ENCODE measurements around the gene ADGRG3.
"Not testable (repeated sequence)": the region's sequence is repeated elsewhere in the genome, so short reads cannot be mapped to it uniquely, and the experiment has no call there.

Gene ADGRG3

DNA sequence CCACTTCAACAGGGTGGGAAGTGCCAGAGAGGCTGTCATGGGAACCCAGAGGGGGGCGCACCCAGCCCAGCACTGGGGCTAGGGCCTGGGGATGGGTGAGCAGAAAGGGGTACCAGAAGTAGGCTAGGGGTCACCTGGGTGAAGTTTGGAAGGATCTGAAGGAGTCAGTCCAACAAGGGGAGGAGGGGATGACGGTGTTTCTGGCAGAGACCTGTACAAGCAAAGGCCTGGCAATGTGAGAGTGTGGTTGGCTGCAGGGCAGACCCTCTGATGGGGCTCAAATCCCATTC lies 54.0 kb downstream of the ADGRG3 start:
- DNase-seq, result no peak

DNA sequence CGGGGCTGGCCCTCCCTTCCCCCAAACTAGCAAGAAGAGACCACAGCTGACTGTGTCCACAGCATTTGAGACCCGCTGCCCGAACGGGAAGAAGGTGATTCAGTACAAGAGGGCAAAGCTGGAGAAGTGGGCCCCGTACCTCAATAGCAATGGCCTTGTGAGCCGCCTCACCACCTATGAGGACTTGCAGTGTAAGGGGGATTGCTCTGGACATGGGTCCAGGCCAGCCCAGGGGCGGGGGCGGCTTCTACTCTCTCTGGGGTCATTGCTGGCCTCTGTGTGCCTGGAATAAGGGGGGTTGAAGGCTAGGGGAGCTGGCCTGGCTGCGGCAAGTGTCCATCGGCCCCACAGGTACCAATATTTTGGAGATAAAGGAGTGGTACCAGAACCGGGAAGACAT lies 54.5 kb downstream of the ADGRG3 start:
- DNase-seq, result no peak

DNA sequence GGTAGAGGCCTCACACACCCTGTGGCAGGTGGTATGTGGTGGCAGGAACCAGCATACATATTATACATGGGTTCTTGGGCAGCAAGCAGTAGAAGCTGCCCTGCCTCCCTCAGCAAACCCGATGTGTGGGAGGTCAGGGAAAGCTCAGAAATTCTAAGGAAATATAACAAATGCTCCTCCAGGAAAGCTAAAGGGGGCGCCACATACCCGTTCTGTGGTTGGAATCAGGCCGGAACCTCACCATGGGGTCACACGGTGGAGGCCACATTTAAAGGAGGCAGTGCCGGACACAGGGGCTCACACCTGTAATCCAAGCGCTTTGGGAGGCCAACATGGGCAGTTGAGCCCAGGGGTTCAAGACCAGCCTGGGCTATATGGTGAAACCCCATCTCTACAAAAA lies 55.1 kb downstream of the ADGRG3 start:
- DNase-seq, result no peak

DNA sequence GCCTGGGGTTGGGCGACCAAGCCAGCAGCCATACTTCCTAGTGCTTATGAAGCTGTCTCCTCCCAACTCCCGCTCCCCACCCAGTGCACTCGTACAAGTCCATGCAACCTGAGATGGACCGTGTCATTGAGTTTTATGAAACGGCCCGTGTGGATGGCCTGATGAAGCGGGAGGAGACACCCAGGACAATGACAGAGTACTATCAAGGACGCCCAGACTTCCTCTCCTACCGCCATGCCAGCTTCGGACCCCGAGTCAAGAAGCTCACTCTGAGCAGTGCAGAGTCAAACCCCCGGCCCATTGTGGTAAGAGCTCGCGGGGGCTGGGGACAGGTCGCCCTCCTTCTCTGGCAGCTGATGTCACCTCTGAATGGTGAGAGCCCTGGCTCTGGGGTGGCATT lies 56.4 kb downstream of the ADGRG3 start:
- DNase-seq, result no peak

DNA sequence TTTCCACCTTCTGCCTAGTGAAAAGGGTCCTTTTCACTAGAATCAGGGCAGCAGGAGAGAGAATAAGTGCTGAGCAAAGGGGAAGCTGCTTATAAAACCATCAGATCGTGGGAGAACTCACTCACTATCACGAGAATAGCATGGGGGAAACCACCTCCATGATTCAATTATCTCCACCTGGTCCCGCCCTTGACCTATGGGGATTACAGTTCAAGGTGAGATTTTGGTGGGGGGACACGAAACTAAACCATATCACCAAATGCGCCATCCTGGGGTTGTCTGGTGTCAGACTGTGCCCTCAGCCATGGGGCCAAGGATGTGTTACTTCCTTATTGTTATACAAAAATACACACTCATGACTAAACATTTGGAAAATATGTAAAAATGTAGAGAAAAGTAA lies 57.0 kb downstream of the ADGRG3 start:
- no peak for DNase-seq

DNA sequence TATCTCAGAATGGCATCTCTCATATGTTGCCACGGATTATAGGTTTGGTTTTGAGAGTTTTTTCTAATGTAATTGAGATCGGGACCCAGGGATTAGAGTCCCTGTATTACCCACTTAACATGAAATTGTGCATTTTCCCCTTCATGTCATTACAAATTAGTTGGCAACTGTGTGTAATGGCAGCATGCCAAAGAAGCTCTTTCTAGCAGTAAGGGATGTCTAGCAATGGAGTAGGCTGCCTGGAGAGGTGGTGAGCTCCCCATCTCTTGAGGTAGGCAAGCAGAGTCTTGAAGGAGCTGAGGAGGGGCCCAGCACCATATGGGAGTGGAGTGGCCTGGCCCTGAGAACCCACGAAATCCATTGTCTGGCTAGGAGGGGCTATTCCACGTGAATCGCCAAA lies 57.4 kb downstream of the ADGRG3 start:
- DNase-seq, result no peak

DNA sequence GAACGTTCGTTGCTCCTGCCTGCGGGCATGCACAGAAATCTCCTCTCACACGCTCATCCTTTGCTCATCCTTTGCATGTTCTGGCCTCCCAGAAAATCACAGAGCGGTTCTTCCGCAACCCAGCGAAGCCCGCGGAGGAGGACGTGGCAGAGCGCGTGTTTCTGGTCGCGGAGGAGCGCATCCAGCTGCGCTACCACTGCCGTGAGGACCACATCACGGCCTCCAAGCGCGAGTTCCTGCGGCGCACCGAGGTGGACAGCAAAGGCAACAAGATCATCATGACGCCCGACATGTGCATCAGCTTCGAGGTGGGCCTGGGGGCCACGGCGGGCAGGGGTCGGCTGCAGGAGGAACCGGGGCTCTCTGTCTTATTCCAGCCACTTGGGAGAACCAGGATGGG lies 57.9 kb downstream of the ADGRG3 start:
- no peak for DNase-seq

DNA sequence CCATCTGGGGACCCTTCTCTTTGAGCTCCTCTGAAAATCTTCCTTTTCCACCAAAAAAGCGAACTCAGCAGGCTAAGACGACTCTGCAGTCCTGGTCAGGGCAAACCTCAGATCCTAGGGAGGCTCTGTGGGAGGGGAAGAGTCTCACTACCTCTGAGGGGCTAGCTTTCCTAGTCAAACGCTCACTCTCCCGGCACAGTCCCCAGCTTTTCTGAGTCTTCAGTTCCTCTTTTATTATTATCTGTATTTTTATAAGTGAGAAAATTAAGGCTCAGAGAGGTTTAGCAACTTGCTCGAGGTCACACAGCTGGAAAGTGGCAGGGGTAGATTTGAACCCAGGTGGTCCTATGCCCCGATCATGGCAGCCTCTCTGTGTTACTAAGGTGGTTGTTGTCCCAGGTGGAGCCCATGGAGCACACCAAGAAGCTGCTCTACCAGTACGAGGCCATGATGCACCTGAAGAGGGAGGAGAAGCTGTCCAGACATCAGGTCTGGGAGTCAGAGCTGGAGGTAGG lies 58.4 kb downstream of the ADGRG3 start:
- DNase-seq, result no peak

DNA sequence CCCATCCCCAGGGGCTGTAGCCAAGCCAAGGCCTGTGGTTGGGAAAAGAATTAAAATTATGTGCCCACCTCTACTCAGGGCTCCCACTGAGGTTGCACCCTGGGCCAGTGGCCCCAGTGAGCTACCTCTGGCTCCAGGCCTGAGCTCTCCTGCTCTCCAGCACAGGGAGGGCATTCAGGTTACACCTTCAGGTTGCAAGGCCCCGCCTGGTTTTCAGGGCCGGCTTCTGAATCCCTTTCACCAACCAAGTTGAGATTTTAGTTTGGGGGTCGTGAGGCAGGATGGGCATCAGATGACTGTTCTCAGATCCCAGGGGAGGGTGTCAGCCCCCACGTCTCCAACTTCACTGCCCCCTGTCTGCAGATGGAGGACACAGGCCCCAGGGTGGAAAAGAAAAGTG lies 59.5 kb downstream of the ADGRG3 start:
- DNase-seq, result no peak

DNA sequence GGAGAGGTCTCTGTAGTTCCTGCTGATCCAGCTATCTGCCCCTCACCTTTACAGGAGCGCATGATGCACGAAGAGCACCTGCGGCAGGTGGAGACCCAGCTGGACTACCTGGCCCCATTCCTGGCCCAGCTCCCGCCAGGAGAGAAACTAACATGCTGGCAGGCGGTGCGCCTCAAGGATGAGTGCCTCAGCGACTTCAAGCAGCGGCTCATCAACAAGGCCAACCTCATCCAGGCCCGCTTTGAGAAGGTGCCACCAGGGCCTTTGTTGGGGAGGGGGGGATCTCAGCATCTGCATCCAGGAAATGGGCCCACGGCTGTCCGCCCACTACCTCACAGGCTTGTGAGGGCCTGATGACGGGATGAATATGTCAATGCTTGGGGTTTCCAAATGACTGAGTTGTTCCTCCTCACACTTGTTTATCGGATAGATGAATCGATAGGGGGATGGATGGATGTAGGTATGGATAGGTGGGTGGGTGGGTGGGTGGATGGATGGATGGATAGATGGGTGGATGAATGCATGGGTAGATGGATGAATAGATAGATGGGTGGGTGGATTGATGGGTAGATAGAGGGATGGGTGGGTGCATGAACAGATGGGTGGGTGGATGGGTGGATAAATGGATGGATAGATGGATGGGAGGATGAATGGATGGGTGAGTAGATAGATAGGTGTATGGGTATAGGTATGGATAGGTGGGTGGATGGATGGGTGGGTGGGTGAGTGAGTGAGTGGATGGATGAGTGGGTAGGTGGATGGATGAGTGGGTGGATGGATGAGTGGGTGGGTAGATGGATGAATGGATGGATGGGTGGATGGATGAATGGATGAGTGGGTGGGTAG lies 60.5 kb downstream of the ADGRG3 start:
- DNase-seq, result no peak

DNA sequence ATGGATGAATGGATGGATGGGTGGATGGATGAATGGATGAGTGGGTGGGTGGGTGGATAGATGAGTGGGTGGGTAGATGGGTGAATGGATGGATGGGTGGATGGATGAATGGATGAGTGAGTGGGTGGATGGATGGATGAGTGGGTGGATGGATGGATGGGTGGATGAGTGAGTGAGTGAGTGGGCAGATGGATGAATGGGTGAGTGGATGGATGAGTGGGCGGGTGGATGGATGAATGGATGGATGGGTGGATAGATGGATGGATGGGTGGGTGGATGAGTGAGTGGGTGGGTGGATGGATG lies 61.0 kb downstream of the ADGRG3 start:
- no peak for DNase-seq

DNA sequence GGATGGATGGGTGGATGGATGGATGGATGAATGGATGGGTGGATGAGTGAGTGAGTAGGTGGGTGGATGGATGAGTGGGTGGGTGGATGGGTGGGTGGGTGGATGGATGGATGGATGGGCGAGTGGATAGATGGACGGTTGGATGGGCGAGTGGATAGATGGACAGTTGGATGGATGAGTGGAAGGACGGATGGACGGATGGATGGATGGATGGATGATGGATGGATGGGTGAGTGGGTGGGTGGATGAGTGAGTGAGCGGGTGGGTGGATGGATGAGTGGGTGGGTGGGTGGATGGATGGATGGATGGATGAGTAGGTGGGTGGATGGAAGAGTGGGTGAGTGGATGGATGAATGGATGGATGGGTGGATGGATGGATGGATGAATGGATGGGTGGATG lies 61.7 kb downstream of the ADGRG3 start:
- DNase-seq, result not testable (repeated sequence)

DNA sequence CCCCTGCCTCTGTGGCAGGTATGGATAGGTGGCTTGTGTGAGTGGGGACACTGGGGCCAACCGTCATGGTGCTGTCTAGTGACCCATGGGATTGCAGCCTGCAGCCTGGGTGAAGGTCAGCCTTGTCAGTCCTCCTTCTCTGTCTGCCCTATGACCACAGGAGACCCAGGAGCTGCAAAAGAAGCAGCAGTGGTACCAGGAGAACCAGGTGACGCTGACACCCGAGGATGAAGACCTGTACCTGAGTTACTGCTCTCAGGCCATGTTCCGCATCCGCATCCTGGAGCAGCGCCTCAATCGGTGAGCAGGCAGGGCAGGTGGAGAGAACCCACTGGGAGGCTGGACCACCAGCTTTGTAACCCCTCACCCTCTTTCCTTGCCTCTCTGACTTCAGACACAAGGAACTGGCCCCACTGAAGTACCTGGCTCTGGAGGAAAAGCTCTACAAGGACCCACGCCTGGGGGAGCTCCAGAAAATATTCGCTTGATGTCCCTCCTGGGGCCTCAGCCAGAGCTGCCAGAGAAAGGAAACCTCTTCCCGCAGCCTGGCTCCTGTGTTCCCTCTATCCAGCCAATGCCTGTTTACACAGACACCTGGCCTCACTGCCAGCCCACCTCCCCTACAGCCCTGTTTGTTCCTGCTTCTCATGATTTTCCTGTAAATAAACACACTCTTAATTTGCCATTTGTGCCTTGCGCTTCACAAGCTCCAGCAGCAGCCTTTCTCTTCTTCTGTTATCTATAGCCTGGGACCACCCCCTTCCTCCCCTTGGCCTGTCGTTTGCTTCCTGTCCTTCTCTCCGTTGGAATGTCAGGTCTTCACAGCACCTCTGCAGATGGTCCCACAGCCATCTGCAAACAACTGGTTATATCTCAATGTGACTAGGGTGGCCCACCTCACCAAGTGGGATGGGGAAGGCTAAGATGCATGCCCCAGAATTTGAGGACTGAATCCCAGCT lies 62.9 kb downstream of the ADGRG3 start:
- no peak for DNase-seq

DNA sequence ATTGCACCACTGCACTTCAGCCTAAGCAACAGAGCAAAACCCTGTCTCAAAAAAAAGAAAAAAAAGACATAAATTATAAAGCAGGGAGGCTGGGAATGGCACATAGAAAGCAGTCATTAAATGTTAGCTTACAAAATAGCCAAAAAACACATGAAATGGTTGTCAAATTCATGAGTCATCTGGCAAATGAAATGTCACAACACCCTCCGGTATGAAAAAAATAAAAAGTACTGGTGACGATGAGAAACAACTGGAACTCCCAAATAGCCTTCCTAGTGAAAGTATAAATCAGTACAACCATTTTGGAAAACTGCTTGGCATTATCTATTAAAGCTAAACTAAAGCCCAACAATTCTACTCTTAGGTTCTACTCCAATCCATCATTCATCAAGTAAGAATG lies 63.9 kb downstream of the ADGRG3 start:
- no peak for DNase-seq

DNA sequence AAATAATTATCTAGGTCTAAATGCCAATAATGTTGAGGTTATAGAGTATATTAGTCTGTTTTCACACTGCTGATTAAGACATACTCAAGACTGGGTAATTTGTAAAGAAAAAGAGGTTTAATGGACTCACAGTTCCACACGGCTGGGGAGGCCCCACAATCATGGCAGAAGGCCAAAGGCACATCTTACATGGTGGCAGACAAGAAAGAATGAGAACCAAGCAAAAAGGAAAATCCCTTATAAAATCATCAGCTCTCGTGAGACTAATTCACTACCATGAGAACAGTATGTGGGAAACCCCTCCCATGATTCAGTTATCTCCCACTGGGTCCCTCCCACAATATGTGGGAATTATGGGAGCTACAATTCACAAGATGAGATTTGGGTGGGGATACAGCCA lies 64.6 kb downstream of the ADGRG3 start:
- DNase-seq, result no peak

DNA sequence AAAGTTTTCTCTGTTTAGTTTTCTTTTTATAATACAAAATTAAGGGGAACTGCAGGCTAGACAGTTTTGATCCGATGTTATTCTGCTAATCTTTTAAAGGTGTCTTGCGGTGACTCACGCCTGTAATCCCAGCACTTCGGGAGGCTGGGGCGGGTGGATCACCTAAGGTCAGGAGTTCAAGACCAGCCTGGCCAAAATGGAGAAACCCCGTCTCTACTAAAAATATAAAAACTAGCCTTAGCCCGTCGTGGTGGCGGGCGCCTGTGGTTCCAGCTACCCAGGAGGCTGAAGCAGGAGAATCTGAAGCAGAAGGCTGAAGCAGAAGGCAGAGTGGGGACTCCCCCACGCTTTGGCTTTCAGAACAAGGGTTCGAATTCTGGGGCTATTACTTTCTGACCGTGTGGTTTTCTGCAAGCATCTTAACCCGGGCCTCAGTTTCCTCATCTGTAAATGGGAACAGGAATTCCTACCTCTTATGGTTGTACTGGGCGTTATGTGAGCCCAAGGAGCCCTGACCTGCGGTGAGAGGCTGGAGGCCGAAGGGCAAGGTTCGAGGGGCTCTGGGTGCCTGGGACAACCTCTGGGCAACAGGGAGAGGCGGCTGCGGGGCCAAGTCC lies 66.3 kb downstream of the ADGRG3 start:
- no peak for DNase-seq

DNA sequence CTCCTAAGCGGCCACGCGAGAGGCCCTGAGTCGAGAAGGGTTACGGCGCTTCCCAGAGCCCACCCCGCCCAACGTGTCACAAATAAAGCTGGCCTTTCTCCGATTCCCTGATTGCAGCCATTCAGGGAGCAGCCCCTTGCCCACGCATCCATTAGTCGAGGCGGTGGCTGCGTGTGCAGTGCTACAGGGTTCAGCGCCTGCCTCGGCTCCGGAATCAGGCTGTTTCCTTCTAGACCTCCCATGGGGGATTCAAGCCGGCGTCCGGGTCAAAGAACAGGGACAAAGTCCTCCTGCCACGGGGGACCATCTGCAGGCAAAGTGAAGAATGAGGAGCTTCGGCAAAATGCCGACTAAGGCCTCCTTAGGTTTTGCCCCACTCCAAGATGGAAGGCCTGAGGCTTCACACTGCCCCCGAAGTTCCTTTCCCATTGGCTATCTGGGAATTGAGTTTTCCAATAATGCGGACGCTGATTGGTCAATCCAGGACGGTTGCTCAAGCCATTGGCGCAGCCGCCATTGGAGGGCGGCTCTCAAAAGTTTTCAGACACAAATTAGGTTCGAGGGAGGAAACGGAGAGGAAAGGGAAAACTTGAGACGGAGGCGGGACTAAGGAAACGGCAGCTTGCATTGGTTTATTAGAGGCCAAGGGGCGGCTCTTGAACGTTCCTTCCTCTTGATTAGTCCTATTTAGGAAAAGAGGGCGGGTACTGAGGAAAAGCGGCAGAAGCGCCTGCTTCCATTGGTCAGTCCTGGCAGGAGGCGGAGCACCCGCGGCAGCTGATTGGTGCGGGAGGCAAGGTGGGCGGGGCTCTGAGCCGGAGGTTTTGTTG lies 67.0 kb downstream of the ADGRG3 start:
- peak; percentile 96 for DNase-seq

DNA sequence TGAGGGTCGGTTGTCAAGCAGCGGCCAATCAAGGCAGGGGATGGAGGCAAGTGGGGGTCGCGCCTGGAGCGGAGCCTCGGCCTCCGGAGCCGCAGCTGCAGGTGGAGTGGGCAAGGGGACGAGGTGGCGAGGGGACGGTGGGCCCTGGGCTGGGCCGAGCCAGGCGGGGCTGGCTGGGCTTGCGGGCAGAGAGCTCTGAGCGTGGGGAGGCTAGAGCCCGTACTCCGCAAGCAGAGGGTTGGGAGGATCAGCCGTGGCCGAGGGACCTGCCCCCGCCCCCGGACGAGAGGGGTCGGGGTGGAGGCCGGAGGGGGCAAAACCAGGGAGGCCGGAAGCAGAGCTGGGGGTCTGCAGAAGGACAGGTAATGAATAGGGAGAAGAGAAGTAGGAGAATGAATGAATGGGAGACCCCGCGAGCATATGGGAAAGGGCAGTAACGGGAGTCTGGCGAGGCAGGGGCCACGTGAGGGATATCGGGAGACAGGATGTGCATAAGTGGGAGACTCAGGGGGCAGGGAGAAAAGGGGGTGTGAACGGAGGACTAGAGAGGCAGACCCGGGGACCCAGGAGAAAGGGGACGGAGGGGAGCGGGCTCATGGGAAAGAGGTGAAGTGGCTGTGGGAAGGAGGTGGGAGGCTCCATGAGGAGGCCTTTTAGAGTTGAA lies 67.8 kb downstream of the ADGRG3 start, which contains the start of gene KATNB1:
KATNB1 (plus strand) TSS at position 16 of the 664 bp plus-strand sequence. CDS start 1,474 bp downstream, outside the sequence.
- no peak for DNase-seq

DNA sequence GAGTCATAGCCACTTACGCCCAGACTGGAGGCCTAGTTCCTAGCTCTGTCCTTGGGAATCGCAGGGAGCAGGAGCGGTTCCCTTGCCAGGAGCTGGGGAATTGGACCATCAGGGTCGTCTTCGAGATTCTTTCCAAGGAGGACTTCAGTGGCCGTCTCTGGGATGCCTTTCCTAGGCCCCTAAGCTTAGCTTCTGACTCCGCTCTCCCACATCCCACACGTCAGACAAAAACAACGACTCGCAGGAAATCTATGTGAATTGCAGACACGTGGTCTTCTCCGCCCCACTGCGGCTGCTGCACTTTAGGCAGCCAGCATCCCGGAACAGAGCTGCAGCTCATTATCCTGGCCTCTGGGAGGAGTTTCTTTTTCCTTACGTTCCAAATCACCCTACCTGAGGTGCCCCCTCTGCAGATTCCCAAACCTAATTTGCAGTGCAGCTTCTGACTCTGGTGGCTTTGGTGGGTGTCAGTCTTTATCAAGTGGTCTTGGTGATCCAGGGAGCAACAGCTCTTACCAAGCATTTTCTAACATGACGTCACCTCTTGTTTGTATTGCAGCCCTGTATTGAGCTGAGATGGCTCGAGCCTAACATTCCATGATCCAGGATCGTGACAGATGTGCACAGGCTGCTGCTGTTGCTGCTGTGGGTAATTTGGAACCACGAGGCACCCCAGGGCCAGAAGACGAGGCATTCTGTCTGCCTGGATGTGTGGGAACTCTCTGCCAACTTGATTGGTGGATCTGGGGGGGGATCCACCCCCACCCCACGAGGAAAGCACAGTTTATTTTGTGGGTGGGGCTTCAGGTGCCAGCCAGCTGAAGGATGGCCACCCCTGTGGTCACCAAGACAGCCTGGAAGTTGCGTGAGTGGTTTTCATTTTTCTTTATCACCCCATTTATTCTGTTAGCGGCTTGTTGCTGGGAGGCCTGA lies 68.6 kb downstream of the ADGRG3 start:
- DNase-seq, result no peak

DNA sequence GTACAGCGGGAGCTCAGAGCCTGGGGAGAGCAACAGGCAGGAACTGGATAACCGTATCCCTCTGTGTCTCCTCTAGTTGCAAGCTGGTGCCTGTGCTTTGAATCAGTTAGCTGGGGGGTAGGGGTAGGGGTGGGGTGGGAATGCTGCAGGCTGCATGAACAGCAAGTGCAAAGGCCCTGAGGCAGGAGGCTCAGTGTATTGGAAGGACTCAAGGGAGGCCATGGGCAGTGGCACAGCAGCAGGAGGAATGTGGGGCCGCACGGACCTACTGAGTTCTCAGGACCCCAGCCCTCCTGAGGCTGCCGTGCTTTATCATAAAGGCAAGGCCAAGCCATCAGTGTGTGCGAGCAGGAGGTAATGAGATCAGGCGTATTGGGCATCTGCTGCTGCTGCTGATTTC lies 70.7 kb downstream of the ADGRG3 start:
- DNase-seq, result no peak
